ENCODE data around the gene C2orf78. TPM values are rescaled to one million over a fixed set of nuclear protein-coding genes. Genes with fewer than 3 reads are reported as not detected.

The C2orf78 gene
- total RNA-seq, 2 donors from 2014 or later, result not detected

- intact Hi-C loops (cut with DNase I), result no loop called here
- WGBS, 2 donors, result 72 to 79% methylated on average over 3 of the region's 3 CpGs
- H3K27ac ChIP-seq, result no peak overlapping the region
- peaks cover 18% of the 10 kb centered on the region for H3K4me1 ChIP-seq
- no peaks in the 10 kb centered on the region for H3K36me3 ChIP-seq (replicated peaks in 1 of 2; ENCODE audit: insufficient read depth in 1 of 2, low read depth in 2 of 2)
- no peak overlapping the region for H3K4me3 ChIP-seq
- H3K27me3 ChIP-seq, result no peaks in the 10 kb centered on the region
- no peaks in the 10 kb centered on the region for H3K9me3 ChIP-seq
- TF ChIP-seq POLR2A (IDR thresholded peaks at IDR 0.05) (no peak), CTCF (IDR thresholded peaks at IDR 0.05) (no peak)
- DNase-seq (no peak), ATAC-seq (no peak)
These were observed 55.8 kb downstream of the C2orf78 start for GRCh38 chr2:73839653-73840411.

GRCh38 chr2:73841912-73842738 lies 58.1 kb downstream of the C2orf78 start:
- ATAC-seq, result no peak
- H3K27ac ChIP-seq, result no peak overlapping the region
- H3K9me3 ChIP-seq, result no peaks in the 10 kb centered on the region
- no peaks in the 10 kb centered on the region for H3K27me3 ChIP-seq
- intact Hi-C loops (cut with DNase I), result no loop called here
- WGBS, 2 donors, result 27 to 32% methylated on average over 5 of the region's 5 CpGs
- peaks cover 18% of the 10 kb centered on the region for H3K4me1 ChIP-seq
- TF ChIP-seq CTCF (IDR thresholded peaks at IDR 0.05) (no peak), POLR2A (IDR thresholded peaks at IDR 0.05) (no peak)
- DNase-seq, result peak in 2 of 4 donors; percentile 31 to 33
- H3K4me3 ChIP-seq, result no peak overlapping the region
- peaks cover 9 to 14% of the 10 kb centered on the region in 2 donors for H3K36me3 ChIP-seq (replicated peaks in 1 of 2; ENCODE audit: insufficient read depth in 1 of 2, low read depth in 2 of 2)

GRCh38 chr2:73842739-73843019 lies 58.7 kb downstream of the C2orf78 start:
- no peak for DNase-seq
- no peak for ATAC-seq
- TF ChIP-seq POLR2A (IDR thresholded peaks at IDR 0.05), result no peak
- TF ChIP-seq CTCF (IDR thresholded peaks at IDR 0.05), result no peak
- Histone ChIP-seq H3K27me3 (no peaks in the 10 kb centered on the region), H3K27ac (no peak overlapping the region), H3K9me3 (no peaks in the 10 kb centered on the region), H3K4me3 (no peak overlapping the region), H3K4me1 (peaks cover 18% of the 10 kb centered on the region), H3K36me3 (replicated peaks in 1 of 2; ENCODE audit: insufficient read depth in 1 of 2, low read depth in 2 of 2) (peaks cover 9 to 19% of the 10 kb centered on the region in 2 donors)
- 54 to 71% methylated on average over 1 of the region's 1 CpG for WGBS, 2 donors
- intact Hi-C loops (cut with DNase I), result no loop called here

GRCh38 chr2:73844087-73844486 lies 60.1 kb downstream of the C2orf78 start:
- no peaks in the 10 kb centered on the region for H3K9me3 ChIP-seq
- ATAC-seq (no peak), DNase-seq (no peak)
- H3K27me3 ChIP-seq, result no peaks in the 10 kb centered on the region
- TF ChIP-seq CTCF (IDR thresholded peaks at IDR 0.05) (no peak), POLR2A (IDR thresholded peaks at IDR 0.05) (no peak)
- no peak overlapping the region for H3K4me3 ChIP-seq
- intact Hi-C loops (cut with DNase I), result no loop called here
- peaks cover 9 to 22% of the 10 kb centered on the region in 2 donors for H3K36me3 ChIP-seq (replicated peaks in 1 of 2; ENCODE audit: insufficient read depth in 1 of 2, low read depth in 2 of 2)
- peaks cover 18% of the 10 kb centered on the region for H3K4me1 ChIP-seq
- H3K27ac ChIP-seq, result no peak overlapping the region
- 58 to 60% methylated on average over 2 of the region's 2 CpGs for WGBS, 2 donors
